GM06990 (cell line): ENCODE results near the gene LMTK2.

ENCODE experiments used
- DNase-seq: peaks from one replicate; pipeline ENCODE4 v3.0.0-alpha.2; 2011; ENCODE audit not compliant: insufficient read length; ENCODE audit errors: extremely low read depth
- H3K27me3 ChIP-seq: replicated peaks from 2 replicates; pipeline ENCODE4 v1.6.0; 2011; ENCODE audit warnings: low read length; ENCODE audit not compliant: control insufficient read depth, insufficient read depth
- H3K36me3 ChIP-seq: 2 replicates; pipeline ENCODE4 v1.5.1; 2011; ENCODE audit warnings: low read length; ENCODE audit not compliant: control insufficient read depth, insufficient read depth
- H3K4me3 ChIP-seq: replicated peaks from 2 replicates; pipeline ENCODE4 v1.5.1; 2011; ENCODE audit warnings: low read depth, mild to moderate bottlenecking, control low read depth, low read length
- CTCF ChIP-seq: IDR thresholded peaks from 2 replicates; pipeline ENCODE4 v1.5.1; 2011; ENCODE audit warnings: low read length, control low read depth, mild to moderate bottlenecking, inconsistent platforms; ENCODE audit not compliant: insufficient read depth, poor library complexity, severe bottlenecking

The LMTK2 gene

GRCh38 chr7:98189559-98189958, 82.9 kb downstream of the LMTK2 start:
- no peaks in the 10 kb centered on the region for H3K27me3 ChIP-seq
- H3K4me3 ChIP-seq, result no peak overlapping the region
- peaks cover 8% of the 10 kb centered on the region for H3K36me3 ChIP-seq
- TF ChIP-seq CTCF, result no peak
- DNase-seq, result no peak

- Histone ChIP-seq H3K27me3 (no peaks in the 10 kb centered on the region), H3K36me3 (peaks cover 11% of the 10 kb centered on the region), H3K4me3 (no peak overlapping the region)
- no peak for DNase-seq
- TF ChIP-seq CTCF, result no peak
Observed at GRCh38 chr7:98191668-98192431, 85.2 kb downstream of the LMTK2 start.

- Histone ChIP-seq H3K4me3 (no peak overlapping the region), H3K27me3 (no peaks in the 10 kb centered on the region), H3K36me3 (peaks cover 11% of the 10 kb centered on the region)
- no peak for DNase-seq
- no peak for TF ChIP-seq CTCF
Observed at GRCh38 chr7:98192781-98193457, 86.3 kb downstream of the LMTK2 start.

GRCh38 chr7:98193474-98194180, 87.0 kb downstream of the LMTK2 start:
- DNase-seq, result no peak
- H3K4me3 ChIP-seq, result no peak overlapping the region
- H3K27me3 ChIP-seq, result no peaks in the 10 kb centered on the region
- no peak for TF ChIP-seq CTCF
- peaks cover 11% of the 10 kb centered on the region for H3K36me3 ChIP-seq

- DNase-seq, result no peak
- no peak overlapping the region for H3K4me3 ChIP-seq
- no peak for TF ChIP-seq CTCF
- no peaks in the 10 kb centered on the region for H3K27me3 ChIP-seq
- H3K36me3 ChIP-seq, result peaks cover 9% of the 10 kb centered on the region
Observed at GRCh38 chr7:98194186-98194585, 87.5 kb downstream of the LMTK2 start.
